ENCODE data around the gene FAS.

GRCh38 chr10:89019569-89020327 is 29.1 kb downstream of the FAS start:
- TF ChIP-seq MXI1 (IDR thresholded peaks at IDR 0.05; ENCODE audit: low read depth, low read length) (no peak), YY1 (IDR thresholded peaks at IDR 0.05; ENCODE audit: low read depth) (no peak), EP300 (IDR thresholded peaks at IDR 0.05; ENCODE audit: borderline replicate concordance in 1 of 2, low read depth in 1 of 2, low read length in 1 of 2) (no peak), GATA2 (CRISPR knock-in tag; IDR thresholded peaks at IDR 0.05) (no peak), POLR2AphosphoS5 (IDR thresholded peaks at IDR 0.05; ENCODE audit: low read depth, low read length) (no peak), TCF12 (IDR thresholded peaks at IDR 0.05) (no peak)
- TF ChIP-seq, protein P1, sequence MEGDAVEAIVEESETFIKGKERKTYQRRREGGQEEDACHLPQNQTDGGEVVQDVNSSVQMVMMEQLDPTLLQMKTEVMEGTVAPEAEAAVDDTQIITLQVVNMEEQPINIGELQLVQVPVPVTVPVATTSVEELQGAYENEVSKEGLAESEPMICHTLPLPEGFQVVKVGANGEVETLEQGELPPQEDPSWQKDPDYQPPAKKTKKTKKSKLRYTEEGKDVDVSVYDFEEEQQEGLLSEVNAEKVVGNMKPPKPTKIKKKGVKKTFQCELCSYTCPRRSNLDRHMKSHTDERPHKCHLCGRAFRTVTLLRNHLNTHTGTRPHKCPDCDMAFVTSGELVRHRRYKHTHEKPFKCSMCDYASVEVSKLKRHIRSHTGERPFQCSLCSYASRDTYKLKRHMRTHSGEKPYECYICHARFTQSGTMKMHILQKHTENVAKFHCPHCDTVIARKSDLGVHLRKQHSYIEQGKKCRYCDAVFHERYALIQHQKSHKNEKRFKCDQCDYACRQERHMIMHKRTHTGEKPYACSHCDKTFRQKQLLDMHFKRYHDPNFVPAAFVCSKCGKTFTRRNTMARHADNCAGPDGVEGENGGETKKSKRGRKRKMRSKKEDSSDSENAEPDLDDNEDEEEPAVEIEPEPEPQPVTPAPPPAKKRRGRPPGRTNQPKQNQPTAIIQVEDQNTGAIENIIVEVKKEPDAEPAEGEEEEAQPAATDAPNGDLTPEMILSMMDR (IDR thresholded peaks at IDR 0.05), result no peak
- TF ChIP-seq, protein P2, sequence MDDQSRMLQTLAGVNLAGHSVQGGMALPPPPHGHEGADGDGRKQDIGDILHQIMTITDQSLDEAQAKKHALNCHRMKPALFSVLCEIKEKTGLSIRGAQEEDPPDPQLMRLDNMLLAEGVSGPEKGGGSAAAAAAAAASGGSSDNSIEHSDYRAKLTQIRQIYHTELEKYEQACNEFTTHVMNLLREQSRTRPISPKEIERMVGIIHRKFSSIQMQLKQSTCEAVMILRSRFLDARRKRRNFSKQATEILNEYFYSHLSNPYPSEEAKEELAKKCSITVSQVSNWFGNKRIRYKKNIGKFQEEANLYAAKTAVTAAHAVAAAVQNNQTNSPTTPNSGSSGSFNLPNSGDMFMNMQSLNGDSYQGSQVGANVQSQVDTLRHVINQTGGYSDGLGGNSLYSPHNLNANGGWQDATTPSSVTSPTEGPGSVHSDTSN (IDR thresholded peaks at IDR 0.05), result no peak
- TF ChIP-seq, protein P3, sequence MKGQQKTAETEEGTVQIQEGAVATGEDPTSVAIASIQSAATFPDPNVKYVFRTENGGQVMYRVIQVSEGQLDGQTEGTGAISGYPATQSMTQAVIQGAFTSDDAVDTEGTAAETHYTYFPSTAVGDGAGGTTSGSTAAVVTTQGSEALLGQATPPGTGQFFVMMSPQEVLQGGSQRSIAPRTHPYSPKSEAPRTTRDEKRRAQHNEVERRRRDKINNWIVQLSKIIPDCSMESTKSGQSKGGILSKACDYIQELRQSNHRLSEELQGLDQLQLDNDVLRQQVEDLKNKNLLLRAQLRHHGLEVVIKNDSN (IDR thresholded peaks at IDR 0.05; ENCODE audit: borderline replicate concordance, low read depth), result no peak
